Measurements from ENCODE around the gene ZNF792.
"Not testable (repeated sequence)": the region's sequence is repeated elsewhere in the genome, so short reads cannot be mapped to it uniquely, and the experiment has no call there.

ZNF792 gene

GRCh38 chr19:35006999-35007365 is 43.0 kb upstream of the ZNF792 start:
- H3K27me3 ChIP-seq (ENCODE audit: low read depth, low read length), result no peaks in the 10 kb centered on the region
- H4K20me1 ChIP-seq (ENCODE audit: insufficient read depth, low read length), result peaks cover 36% of the 10 kb centered on the region
- H3K9me3 ChIP-seq (ENCODE audit: insufficient read depth, low read length), result no peaks in the 10 kb centered on the region
- H3K36me3 ChIP-seq (replicated peaks; ENCODE audit: low read depth, low read length), result peaks cover 44% of the 10 kb centered on the region
- H3K27ac ChIP-seq (ENCODE audit: low read length), result no peak overlapping the region
- peaks cover 50% of the 10 kb centered on the region for H3K79me2 ChIP-seq (ENCODE audit: low read length)
- H3K9ac ChIP-seq (ENCODE audit: low read length), result no peak overlapping the region
- no peak overlapping the region for H3K4me2 ChIP-seq (ENCODE audit: low read length)
- TF ChIP-seq CTCF (IDR thresholded peaks at IDR 0.05; ENCODE audit: low read depth, low read length) (no peak), EZH2phosphoT487 (IDR thresholded peaks at IDR 0.05; ENCODE audit: low read depth) (no peak)
- 0 out of 2 replicates have a peak, but pooled peaks cover 2% of the 10 kb centered on the region for H3K4me1 ChIP-seq (ENCODE audit: low read length)
- H3K4me3 ChIP-seq (ENCODE audit: low read length), result no peak overlapping the region
- no peak overlapping the region for H2AFZ ChIP-seq (ENCODE audit: low read depth, low read length)

- H3K4me1 ChIP-seq (ENCODE audit: low read length), result 0 out of 2 replicates have a peak, but pooled peaks cover 5% of the 10 kb centered on the region
- no peak overlapping the region for H2AFZ ChIP-seq (ENCODE audit: low read depth, low read length)
- no peak overlapping the region for H3K4me3 ChIP-seq (ENCODE audit: low read length)
- H3K79me2 ChIP-seq (ENCODE audit: low read length), result peaks cover 55% of the 10 kb centered on the region
- no peak overlapping the region for H3K4me2 ChIP-seq (ENCODE audit: low read length)
- H3K27ac ChIP-seq (ENCODE audit: low read length), result no peak overlapping the region
- H4K20me1 ChIP-seq (ENCODE audit: insufficient read depth, low read length), result peaks cover 39% of the 10 kb centered on the region
- no peak for TF ChIP-seq CTCF (IDR thresholded peaks at IDR 0.05; ENCODE audit: low read depth, low read length)
- no peak for TF ChIP-seq EZH2phosphoT487 (IDR thresholded peaks at IDR 0.05; ENCODE audit: low read depth)
- H3K36me3 ChIP-seq (replicated peaks; ENCODE audit: low read depth, low read length), result peaks cover 42% of the 10 kb centered on the region
- no peak overlapping the region for H3K9ac ChIP-seq (ENCODE audit: low read length)
- H3K9me3 ChIP-seq (ENCODE audit: insufficient read depth, low read length), result no peaks in the 10 kb centered on the region
- H3K27me3 ChIP-seq (ENCODE audit: low read depth, low read length), result no peaks in the 10 kb centered on the region
These were observed 42.4 kb upstream of the ZNF792 start for GRCh38 chr19:35006342-35006998.

GRCh38 chr19:35006007-35006341 is 41.9 kb upstream of the ZNF792 start:
- Histone ChIP-seq H3K36me3 (replicated peaks; ENCODE audit: low read depth, low read length) (peaks cover 40% of the 10 kb centered on the region), H4K20me1 (ENCODE audit: insufficient read depth, low read length) (peaks cover 39% of the 10 kb centered on the region), H3K79me2 (ENCODE audit: low read length) (peaks cover 60% of the 10 kb centered on the region)
- H3K9ac ChIP-seq (ENCODE audit: low read length); H3K27me3 ChIP-seq (ENCODE audit: low read depth, low read length); H3K4me3 ChIP-seq (ENCODE audit: low read length); H3K9me3 ChIP-seq (ENCODE audit: insufficient read depth, low read length); H3K4me1 ChIP-seq (ENCODE audit: low read length); H2AFZ ChIP-seq (ENCODE audit: low read depth, low read length); H3K27ac ChIP-seq (ENCODE audit: low read length); H3K4me2 ChIP-seq (ENCODE audit: low read length): not testable (repeated sequence)

- no peak overlapping the region for H2AFZ ChIP-seq (ENCODE audit: low read depth, low read length)
- TF ChIP-seq EZH2phosphoT487 (IDR thresholded peaks at IDR 0.05; ENCODE audit: low read depth) (no peak), CTCF (IDR thresholded peaks at IDR 0.05; ENCODE audit: low read depth, low read length) (no peak)
- H3K36me3 ChIP-seq (replicated peaks; ENCODE audit: low read depth, low read length), result peaks cover 37% of the 10 kb centered on the region
- H4K20me1 ChIP-seq (ENCODE audit: insufficient read depth, low read length), result peaks cover 39% of the 10 kb centered on the region
- peaks cover 66% of the 10 kb centered on the region for H3K79me2 ChIP-seq (ENCODE audit: low read length)
- no peaks in the 10 kb centered on the region for H3K27me3 ChIP-seq (ENCODE audit: low read depth, low read length)
- H3K4me3 ChIP-seq (ENCODE audit: low read length), result no peak overlapping the region
- H3K9ac ChIP-seq (ENCODE audit: low read length), result no peak overlapping the region
- no peaks in the 10 kb centered on the region for H3K9me3 ChIP-seq (ENCODE audit: insufficient read depth, low read length)
- 0 out of 2 replicates have a peak, but pooled peaks cover 10% of the 10 kb centered on the region for H3K4me1 ChIP-seq (ENCODE audit: low read length)
- H3K27ac ChIP-seq (ENCODE audit: low read length), result no peak overlapping the region
- no peak overlapping the region for H3K4me2 ChIP-seq (ENCODE audit: low read length)
These were observed 41.4 kb upstream of the ZNF792 start for GRCh38 chr19:35005256-35005977.

All from OCI-LY3 (cell line).